Hematopoietic multipotent progenitor cell treated with erythropoietin and hydrocortisone succinate and interleukin-3 and kit ligand, for 6 days (in vitro differentiated cells): ENCODE results near the gene OSR1.

Source experiments
- DNase-seq: peaks from one replicate; pipeline ENCODE4 v3.0.0-alpha.2; 2015

Gene OSR1

GRCh38 chr2:19357402-19358241 is 801 bp downstream of the OSR1 start:
- DNase-seq: no peak

- no peak for DNase-seq
Observed at GRCh38 chr2:19356545-19357401, 1.6 kb downstream of the OSR1 start.

GRCh38 chr2:19355931-19356544 is 2.4 kb downstream of the OSR1 start:
- DNase-seq: no peak

- DNase-seq: no peak
Observed at GRCh38 chr2:19355416-19355821, 3.0 kb downstream of the OSR1 start.

- no peak for DNase-seq
Observed at GRCh38 chr2:19355014-19355405, 3.4 kb downstream of the OSR1 start.

GRCh38 chr2:19353721-19354050 is 4.7 kb downstream of the OSR1 start:
- no peak for DNase-seq

- DNase-seq: no peak
Observed at GRCh38 chr2:19352946-19353720, 5.3 kb downstream of the OSR1 start.

GRCh38 chr2:19351899-19352697 is 6.3 kb downstream of the OSR1 start:
- no peak for DNase-seq

GRCh38 chr2:19351499-19351898 is 6.9 kb downstream of the OSR1 start:
- no peak for DNase-seq

GRCh38 chr2:19350678-19351401 is 7.6 kb downstream of the OSR1 start:
- DNase-seq: no peak

- peak; percentile 48 for DNase-seq
Observed at GRCh38 chr2:19349911-19350677, 8.3 kb downstream of the OSR1 start.

GRCh38 chr2:19348692-19349091 is 9.7 kb downstream of the OSR1 start:
- no peak for DNase-seq

- peak; percentile 95 for DNase-seq
Observed at GRCh38 chr2:19347619-19348562, 10.5 kb downstream of the OSR1 start.

GRCh38 chr2:19346983-19347618 is 11.3 kb downstream of the OSR1 start:
- peak; percentile 39 for DNase-seq

- DNase-seq: no peak
Observed at GRCh38 chr2:19337742-19338141, 20.7 kb downstream of the OSR1 start.

GRCh38 chr2:19337202-19337601 is 21.2 kb downstream of the OSR1 start:
- no peak for DNase-seq

GRCh38 chr2:19336781-19337180 is 21.6 kb downstream of the OSR1 start:
- DNase-seq: no peak

- DNase-seq: no peak
Observed at GRCh38 chr2:19332503-19332902, 25.9 kb downstream of the OSR1 start.

- DNase-seq: no peak
Observed at GRCh38 chr2:19331450-19331849, 27.0 kb downstream of the OSR1 start.
